Muscle of back (tissue), 11 donors: ENCODE results near the gene INHBB. TPM values are rescaled to one million over a fixed set of nuclear protein-coding genes. Genes with fewer than 3 reads are reported as not detected.
A peak's percentile ranks its signal among the peaks of the same experiment; 100 is the strongest.
"Not testable (repeated sequence)": the region's sequence is repeated elsewhere in the genome, so short reads cannot be mapped to it uniquely, and the experiment has no call there.

ENCODE experiments used
- DNase-seq, 3 donors: peaks; one replicate each; pipeline versions ENCODE4 v3.0.0 to v3.0.0-alpha.2; 2013
- polyA plus RNA-seq, 10 donors: library from polyadenylated mRNA; unstranded; fragments of 120-200 nt; gene quantifications; one replicate each; pipeline ENCODE4 v1.2.1, GENCODE V29; 2013; ENCODE audit not compliant: insufficient read length in 10 of 10

INHBB gene
- polyA plus RNA-seq, 10 donors: 0.43 to 2.3 (median 0.74) TPM

GRCh38 chr2:120379916-120380893 is 34.3 kb downstream of the INHBB start:
- DNase-seq: no peak

DNA sequence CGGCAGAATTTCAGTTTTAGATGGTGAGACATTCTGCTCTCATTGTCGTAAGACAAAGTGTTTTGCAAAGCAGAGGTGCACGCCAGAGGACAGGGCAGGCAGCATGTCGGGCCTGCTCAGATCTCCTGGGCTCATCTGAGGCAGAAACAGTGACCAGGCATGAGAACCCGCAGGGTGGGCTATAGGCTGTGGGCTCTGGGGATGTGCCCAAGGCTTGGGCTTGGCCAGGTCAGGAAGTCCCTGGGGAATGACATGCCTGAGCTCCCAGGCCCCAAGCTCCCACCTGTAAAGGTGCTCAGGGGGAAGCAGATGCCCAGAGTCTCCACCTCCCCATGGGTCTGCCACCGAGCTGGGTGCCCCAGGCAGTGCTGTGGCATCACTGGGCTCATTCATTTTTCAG is 35.3 kb downstream of the INHBB start:
- no peak for DNase-seq

DNA sequence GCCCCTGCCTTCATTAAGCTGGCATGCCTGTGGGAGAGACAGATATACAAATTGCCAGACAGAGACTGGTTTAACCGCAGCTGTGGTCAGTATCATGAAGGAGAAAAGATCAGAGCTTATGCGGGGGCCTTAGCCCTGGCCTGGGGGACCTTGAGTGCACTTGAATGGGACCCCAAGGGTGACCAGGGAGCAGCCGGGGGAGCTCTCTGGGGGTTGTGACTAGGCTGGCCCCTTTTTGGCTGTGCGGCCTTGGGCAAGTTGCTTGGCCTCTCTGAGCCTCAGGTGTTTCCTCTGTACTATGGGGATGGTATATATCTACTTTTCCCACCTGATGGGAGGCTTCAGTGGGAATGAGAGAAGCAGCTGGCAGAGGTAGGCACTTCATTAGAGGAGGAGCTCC is 35.7 kb downstream of the INHBB start:
- DNase-seq: no peak

GRCh38 chr2:120382541-120383144 is 36.7 kb downstream of the INHBB start:
- DNase-seq: no peak

- DNase-seq: no peak
These were observed 37.3 kb downstream of the INHBB start for GRCh38 chr2:120383191-120383590.

DNA sequence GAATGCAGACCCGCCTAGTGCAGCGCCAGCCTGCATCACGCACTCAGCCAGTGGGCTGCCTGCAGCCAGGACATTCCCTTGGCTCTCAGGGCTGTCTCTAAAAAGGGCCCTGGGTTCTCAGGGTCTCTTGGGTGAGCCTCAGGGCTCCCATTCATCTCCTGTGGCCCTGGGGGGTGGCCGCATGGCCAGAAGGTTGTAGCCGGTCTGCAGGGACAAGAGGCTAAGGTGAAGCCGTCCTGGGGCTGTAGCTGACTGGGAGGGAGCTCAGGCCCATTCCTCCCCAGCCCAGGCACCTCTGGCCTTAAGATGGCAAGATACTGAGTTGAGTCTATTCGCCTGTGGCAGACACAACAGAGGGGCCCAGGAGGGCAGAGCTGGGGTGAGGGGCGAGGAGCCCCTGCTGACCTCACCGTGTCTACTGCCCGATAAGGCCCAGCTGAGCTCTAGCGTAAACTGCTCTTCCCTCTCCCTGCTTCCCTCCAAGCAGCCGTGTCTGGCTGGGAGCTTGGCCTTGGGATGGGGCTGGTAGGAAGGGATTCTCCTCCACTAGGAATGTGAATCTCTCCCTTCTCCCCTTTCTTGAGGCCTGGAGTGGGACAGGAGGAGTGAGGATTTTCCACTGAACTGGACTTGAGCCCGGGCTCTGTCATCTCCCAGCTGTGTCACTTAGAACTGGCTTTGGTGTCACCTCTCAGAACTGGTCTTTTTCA is 37.9 kb downstream of the INHBB start:
- peak in 1 of 3 donors; percentile 34 for DNase-seq

DNA sequence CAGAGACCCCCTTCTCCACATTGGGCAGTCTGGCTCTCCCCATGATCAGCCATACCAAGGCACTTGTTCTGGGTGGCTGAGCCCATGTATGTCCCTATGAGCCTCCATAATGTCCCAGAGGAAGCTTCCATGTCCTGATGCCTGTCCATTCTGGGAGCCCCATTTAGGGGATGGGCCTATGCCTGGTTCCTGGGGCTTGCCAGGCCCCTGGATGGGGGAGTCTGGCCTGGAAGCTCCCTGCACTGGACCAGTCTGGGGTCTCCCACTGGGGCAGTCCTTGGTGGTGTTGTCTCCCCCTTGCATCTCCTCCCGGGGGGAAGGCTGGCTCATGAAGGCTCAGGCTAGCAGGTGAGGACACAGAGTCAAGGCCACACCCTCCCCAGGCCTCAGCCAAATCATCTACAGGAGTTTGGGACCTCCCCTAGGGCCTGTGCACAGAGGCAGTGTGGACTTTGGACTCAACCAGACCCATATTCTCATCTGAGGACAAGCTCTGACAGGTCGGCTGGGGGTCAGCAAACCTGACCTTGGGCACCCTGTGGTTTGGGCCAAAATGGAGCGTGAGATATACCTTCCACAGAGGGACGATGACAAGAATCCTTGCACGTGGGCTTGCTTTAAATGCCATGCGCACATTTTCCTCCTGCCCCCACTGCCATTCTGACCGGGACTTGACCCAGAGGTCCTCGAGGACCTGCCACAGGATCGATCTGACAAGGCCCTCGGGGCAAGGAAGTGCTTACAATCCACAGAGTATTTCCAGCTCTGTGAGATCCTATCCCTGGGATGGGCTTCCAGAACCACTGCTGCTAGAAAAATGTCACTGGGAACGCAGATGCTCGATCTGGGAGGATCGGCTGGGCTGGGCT is 38.8 kb downstream of the INHBB start:
- no peak for DNase-seq

DNA sequence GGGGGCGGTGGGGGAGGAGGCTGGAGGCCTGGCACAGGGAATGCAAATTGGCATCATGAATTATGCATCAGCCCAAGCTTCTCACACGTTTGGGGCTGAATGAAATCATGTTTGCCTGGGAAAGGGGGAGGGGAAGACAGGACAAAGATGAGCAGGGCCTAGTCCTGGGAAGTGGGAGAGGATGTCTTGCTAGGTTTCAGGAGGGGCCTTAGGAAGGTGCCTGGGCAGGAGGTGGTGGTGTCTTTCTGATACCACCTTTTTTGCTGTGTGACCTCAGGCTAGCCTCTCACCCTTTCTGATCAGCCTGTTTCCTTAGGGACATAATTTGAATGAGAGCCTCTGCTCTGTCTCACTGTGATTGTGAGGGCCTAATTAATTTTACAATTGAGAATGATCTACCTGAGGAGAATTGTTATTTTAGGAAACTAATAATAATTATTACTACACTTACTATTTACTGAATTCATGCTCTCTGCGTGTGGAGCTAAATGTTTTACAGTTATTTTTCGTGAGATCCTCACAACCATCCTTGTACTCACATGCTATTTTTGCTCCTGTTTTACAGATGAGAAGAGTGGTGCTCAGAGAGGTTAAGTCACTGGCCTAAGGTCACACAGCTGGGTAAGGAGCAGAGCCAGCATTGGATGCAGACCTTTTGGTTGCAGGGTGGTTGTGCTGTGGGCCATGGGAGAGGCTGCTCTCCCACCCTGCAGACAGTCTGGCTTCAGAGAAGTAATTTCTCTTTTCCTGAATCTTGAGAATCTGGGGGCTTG is 39.6 kb downstream of the INHBB start:
- no peak for DNase-seq

DNA sequence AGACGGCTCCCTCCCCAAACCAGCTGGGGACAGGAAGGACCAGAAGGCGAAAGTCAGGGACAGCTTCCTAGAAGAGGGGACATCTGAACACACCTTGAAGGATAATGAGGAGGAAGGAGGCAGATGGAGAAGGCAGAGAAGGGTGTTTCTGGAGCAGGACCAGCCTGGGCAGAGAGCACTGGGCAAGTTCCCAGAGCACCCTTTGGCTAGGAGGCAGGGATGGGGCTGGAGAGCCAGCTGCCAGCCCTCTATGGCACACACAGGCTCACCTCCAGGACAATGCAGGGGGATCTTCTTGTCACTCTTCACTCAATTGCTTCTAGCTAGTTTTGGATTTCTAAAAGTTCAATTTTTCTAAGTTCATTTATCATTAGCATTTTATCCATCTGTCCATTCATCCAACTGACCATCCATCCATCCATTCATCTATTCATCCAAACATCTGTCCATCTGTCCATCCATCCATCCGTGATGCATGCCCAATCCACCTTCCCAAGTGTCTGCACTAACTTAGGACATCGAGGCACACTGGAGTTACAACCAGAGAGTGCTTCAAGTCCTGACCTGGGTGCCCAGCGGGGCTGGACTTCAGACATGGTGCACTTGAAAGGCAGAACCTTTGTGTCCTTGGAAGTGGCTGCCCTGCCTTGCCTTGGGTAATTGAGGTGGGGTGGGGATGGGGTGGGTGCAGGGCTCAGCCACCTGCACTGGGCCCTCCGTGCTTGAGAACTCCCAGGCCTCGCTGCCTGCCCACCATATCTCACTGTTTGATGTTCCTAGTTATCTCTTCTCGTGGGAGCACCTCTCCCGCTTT is 42.5 kb downstream of the INHBB start:
- DNase-seq: no peak

GRCh38 chr2:120389036-120389391 is 43.1 kb downstream of the INHBB start:
- no peak for DNase-seq

GRCh38 chr2:120390381-120391055 is 44.6 kb downstream of the INHBB start:
- no peak for DNase-seq

- not testable (repeated sequence) for DNase-seq
These were observed 45.4 kb downstream of the INHBB start for GRCh38 chr2:120391382-120391781.

- DNase-seq: no peak
These were observed 46.2 kb downstream of the INHBB start for GRCh38 chr2:120391911-120392665.

DNA sequence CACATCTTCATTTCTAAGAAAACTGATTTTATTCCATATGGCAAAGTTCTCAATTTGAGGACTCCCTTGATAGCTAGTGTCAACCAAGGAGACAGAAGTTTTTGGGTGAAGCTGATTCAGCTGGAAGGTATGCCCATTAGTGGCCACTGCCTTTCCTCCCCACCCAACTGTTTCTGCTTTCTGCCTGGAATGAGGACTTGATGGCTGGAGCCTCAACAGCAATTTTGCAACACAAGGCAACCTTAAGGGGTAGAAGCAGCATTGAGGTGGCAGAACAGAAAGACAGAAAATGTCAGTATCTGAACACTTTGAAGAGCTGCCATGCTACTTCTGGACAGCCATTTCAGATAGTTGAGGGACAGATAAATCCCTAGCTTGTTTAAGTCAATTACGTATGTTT is 47.0 kb downstream of the INHBB start:
- DNase-seq: no peak

DNA sequence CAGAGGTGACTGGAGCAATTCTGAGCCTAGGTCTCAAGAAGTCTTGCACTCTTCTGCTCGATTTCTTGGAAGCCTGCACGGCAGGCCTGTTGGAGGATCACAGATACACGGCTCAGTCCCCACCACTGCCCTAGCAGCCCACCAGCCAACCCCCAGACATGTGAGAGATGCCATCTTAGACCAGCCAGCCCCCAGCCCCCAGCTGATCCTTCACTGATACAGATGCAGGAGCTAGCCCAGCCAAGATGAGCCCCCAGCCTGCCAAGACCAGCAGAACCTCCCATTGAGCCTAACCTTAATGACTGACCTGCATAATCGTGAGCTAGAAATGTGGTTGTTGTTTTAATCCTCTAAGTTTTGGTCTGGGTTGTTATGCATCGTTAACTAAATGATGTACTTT is 47.5 kb downstream of the INHBB start:
- no peak for DNase-seq

- no peak for DNase-seq
These were observed 48.8 kb downstream of the INHBB start for GRCh38 chr2:120394764-120395163.

DNA sequence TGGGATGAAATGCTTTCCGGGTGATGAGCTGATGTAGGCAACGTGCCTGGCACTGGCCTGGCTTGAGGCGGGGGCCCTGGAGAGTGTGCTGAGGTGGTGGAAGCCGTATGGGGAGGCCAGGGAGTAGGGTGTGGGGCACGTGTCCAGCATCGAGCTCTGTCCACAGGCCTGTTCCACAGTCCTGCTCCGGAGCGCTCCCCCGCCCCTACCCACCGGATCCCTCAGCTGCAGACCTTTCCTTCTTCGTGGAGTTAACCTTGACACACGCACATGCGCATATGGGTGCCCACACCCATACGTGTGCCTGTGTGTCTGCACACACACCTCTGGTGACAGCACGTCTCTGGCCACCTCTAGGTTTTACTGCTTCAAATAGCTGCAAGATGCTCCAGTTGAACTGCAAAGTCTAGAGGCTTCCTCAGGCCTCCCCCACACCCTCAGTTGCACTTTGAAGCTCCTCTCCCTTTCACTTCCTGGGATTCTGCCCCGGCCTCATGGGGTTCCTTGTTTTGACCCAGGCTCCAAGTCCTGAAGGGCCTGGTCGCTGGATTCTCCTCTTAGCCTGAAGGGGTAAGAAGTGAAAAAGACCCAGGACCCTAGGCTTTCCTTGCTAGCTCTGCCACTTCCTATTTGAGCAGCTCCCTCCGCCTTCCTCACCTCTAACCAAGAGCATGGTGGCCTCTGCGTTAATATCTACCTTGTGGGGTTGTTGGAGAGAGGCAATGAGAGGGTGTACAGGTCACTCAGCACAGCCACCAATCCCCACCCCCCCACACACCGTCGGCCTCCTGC is 49.5 kb downstream of the INHBB start:
- no peak for DNase-seq
